IgD-negative memory B cell (primary cell): ENCODE measurements around the gene SLC9A1. TPM values are rescaled to one million over a fixed set of nuclear protein-coding genes. Genes with fewer than 3 reads are reported as not detected.

Source experiments
- H3K27ac Mint-ChIP-seq, 3 donors: one replicate each; pipeline ENCODE4 v1.8.0; 2020 to 2022; ENCODE audit warnings: mild to moderate bottlenecking in 3 of 3, mixed read lengths in 3 of 3, moderate library complexity in 1 of 3
- H3K27me3 Mint-ChIP-seq: one replicate; pipeline ENCODE4 v1.8.0; 2021; ENCODE audit warnings: mixed read lengths
- H3K36me3 Mint-ChIP-seq: one replicate; pipeline ENCODE4 v1.8.0; 2020; ENCODE audit warnings: mild to moderate bottlenecking, mixed read lengths
- H3K4me1 Mint-ChIP-seq, 3 donors: one replicate each; pipeline ENCODE4 v1.8.0; 2020 to 2022; ENCODE audit warnings: mixed read lengths in 3 of 3, mild to moderate bottlenecking in 1 of 3
- H3K4me3 Mint-ChIP-seq, 4 donors: one replicate each; pipeline ENCODE4 v1.8.0; 2020 to 2022; ENCODE audit warnings: mild to moderate bottlenecking in 4 of 4, mixed read lengths in 4 of 4, moderate library complexity in 3 of 4
- H3K9me3 Mint-ChIP-seq, 3 donors: one replicate each; pipeline ENCODE4 v1.8.0; 2020 to 2021; ENCODE audit warnings: mixed read lengths in 3 of 3, mild to moderate bottlenecking in 1 of 3
- polyA plus RNA-seq: library from polyadenylated mRNA; unstranded; fragments of 300-500 nt; fragmentation: Illumina TruSeq; gene quantifications from one replicate; pipeline ENCODE4 v1.2.3, GENCODE V29; 2021

The SLC9A1 gene
- polyA plus RNA-seq, 1 donor from 2014 or later, result 8.9 TPM

DNA sequence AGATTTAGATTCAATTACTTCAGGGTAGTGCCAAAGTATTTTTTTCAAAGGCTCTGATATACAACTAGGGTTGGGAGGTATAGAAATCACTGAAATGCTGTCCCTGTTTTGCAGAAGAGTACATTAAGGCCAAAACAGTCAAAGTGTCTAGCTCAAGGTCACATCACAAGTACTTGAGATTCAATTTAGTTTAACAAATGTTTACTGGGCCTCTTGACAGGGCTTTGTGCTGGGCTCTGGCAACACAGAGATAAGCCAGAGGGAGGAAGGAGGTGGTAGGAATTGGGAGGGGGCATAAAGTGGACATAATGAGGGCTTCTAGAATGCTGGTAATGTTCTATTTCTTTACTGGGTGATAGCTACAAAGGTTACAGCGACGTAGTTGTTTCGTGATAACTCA lies 2.3 kb upstream of the SLC9A1 start:
- H3K27ac Mint-ChIP-seq, result peak overlapping the region in 1 of 3 donors; percentile 19
- H3K27me3 Mint-ChIP-seq, result no peaks in the 10 kb centered on the region
- peak overlapping the region in 1 of 4 donors; percentile 13 for H3K4me3 Mint-ChIP-seq
- no peaks in the 10 kb centered on the region for H3K36me3 Mint-ChIP-seq
- H3K4me1 Mint-ChIP-seq, result peaks cover 31 to 41% (median 38%) of the 10 kb centered on the region in 3 donors
- H3K9me3 Mint-ChIP-seq, result no peaks in the 10 kb centered on the region

- Mint-ChIP-seq H3K4me1 (peaks cover 30 to 42% (median 33%) of the 10 kb centered on the region in 3 donors), H3K9me3 (no peaks in the 10 kb centered on the region), H3K36me3 (no peaks in the 10 kb centered on the region), H3K4me3 (peak overlapping the region; percentile 84 to 96 (median 90)), H3K27me3 (no peaks in the 10 kb centered on the region), H3K27ac (peak overlapping the region; percentile 90 to 100 (median 90))
These were observed 395 bp downstream of the SLC9A1 start for GRCh38 chr1:27154469-27154990.

GRCh38 chr1:27153927-27154358 lies 982 bp downstream of the SLC9A1 start:
- H3K27me3 Mint-ChIP-seq, result no peaks in the 10 kb centered on the region
- H3K4me3 Mint-ChIP-seq, result peak overlapping the region; percentile 84 to 96 (median 90)
- H3K4me1 Mint-ChIP-seq, result peaks cover 36 to 48% (median 38%) of the 10 kb centered on the region in 3 donors
- peak overlapping the region in 2 of 3 donors; percentile 90 to 100 for H3K27ac Mint-ChIP-seq
- H3K36me3 Mint-ChIP-seq, result no peaks in the 10 kb centered on the region
- no peaks in the 10 kb centered on the region for H3K9me3 Mint-ChIP-seq

- Mint-ChIP-seq H3K27ac (peak overlapping the region; percentile 81 to 100 (median 90)), H3K27me3 (no peaks in the 10 kb centered on the region), H3K36me3 (no peaks in the 10 kb centered on the region), H3K4me3 (peak overlapping the region; percentile 84 to 96 (median 90)), H3K4me1 (peaks cover 40 to 52% (median 42%) of the 10 kb centered on the region in 3 donors), H3K9me3 (no peaks in the 10 kb centered on the region)
These were observed 1.4 kb downstream of the SLC9A1 start for GRCh38 chr1:27153549-27153886.

DNA sequence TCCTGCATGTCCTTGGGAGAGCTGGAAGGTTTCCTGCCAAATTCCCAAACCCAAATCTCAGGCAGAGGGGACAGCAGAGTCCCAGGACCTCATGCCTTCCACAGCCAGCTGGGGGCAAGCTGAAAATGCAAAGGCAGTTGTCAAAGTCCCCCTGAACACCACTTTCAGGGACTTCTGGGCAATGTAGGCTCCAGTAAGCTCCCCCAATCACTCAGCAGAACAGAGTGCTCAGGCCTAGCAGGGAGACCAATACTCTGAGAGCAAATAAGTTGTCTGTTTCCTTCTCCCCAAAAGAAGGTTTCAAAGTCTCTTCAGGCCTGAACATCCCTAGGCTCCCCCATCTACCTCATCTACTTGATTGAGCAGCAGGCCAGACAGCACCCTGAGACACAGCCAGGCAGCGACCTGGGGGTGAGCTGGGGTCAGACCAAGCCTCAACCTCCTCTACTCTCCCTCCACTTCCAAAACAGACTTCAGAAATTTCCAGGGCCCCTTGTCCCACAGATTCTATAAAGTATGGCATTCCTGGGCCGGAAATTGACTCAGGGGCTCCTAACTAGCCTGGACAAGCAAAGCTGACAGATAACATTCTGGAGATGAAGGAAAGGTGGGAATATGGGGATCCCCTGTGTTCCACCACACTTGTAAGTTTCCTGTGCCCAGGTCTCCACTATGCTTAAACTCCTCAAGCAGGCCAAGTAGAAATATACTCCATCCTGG lies 1.9 kb downstream of the SLC9A1 start:
- no peaks in the 10 kb centered on the region for H3K36me3 Mint-ChIP-seq
- peak overlapping the region; percentile 81 to 100 (median 90) for H3K27ac Mint-ChIP-seq
- peaks cover 45 to 57% (median 47%) of the 10 kb centered on the region in 3 donors for H3K4me1 Mint-ChIP-seq
- peak overlapping the region; percentile 84 to 96 (median 90) for H3K4me3 Mint-ChIP-seq
- no peaks in the 10 kb centered on the region for H3K27me3 Mint-ChIP-seq
- H3K9me3 Mint-ChIP-seq, result no peaks in the 10 kb centered on the region

DNA sequence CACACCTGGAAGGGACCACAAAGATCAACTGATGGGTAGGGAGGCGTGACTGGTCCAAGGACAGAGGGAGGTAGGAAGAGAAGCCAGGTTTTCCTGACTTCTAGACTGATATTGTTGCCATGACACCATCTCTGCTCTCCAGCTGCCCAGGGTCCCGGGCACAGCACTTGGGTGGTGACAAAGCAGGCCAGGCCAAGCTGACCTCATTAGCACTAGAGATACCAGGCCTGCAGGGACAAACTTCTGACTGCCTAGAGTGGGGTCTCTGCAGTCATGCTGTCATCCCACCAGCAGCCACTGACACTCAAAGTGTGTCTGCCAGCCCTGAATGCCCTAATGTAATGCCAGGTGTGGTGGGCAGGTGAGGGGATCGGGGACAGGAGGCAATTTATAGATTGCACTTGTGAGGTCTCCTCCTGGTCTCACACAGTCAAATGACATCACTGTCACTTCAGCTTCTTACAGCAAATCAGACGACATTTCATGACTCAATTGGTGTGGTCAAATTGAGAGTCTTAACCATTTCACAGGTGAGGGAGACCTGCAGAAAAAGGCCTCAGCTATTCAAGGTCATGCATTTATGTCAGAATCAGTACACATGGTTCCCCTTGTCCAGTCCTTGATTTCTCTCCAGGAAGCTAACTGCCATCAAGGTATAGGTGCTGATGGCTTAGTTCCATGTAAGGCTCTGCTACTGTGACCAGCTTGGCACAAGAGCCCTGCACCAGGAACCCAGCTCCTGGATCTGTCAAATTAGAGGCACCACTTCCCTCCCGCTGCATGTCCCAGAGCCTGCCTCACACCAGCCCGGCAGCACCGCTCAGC lies 2.7 kb downstream of the SLC9A1 start:
- Mint-ChIP-seq H3K4me3 (peak overlapping the region in 3 of 4 donors; percentile 84 to 90 (median 86)), H3K27me3 (no peaks in the 10 kb centered on the region), H3K9me3 (no peaks in the 10 kb centered on the region), H3K27ac (peak overlapping the region; percentile 40 to 90 (median 81)), H3K4me1 (peaks cover 46 to 58% (median 47%) of the 10 kb centered on the region in 3 donors), H3K36me3 (no peaks in the 10 kb centered on the region)

- no peaks in the 10 kb centered on the region for H3K36me3 Mint-ChIP-seq
- peak overlapping the region in 1 of 4 donors; percentile 58 for H3K4me3 Mint-ChIP-seq
- peaks cover 46 to 56% (median 47%) of the 10 kb centered on the region in 3 donors for H3K4me1 Mint-ChIP-seq
- no peaks in the 10 kb centered on the region for H3K27me3 Mint-ChIP-seq
- no peaks in the 10 kb centered on the region for H3K9me3 Mint-ChIP-seq
- no peak overlapping the region for H3K27ac Mint-ChIP-seq
These were observed 4.3 kb downstream of the SLC9A1 start for GRCh38 chr1:27150641-27151040.

DNA sequence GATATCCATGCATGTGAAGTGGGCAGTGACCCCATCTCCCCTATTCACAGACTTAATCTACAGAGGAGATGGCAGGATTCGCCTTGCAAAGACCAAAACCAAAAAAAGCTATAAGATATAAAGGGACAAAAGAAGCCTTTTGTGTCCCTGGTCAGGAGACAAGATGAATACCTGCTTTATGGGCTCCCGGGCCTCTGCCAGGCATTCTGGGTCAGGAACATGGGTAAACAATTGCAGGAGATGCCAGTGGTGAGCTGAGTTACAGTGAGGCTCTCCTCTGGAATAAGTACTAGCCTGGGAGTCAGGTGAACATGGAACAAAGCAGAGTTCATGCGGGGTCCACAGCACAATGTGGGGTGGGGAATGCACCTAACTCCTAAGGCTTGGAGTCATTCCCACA lies 4.7 kb downstream of the SLC9A1 start:
- peaks cover 41 to 52% (median 44%) of the 10 kb centered on the region in 3 donors for H3K4me1 Mint-ChIP-seq

GRCh38 chr1:27149762-27150113 lies 5.2 kb downstream of the SLC9A1 start:
- Mint-ChIP-seq H3K36me3 (no peaks in the 10 kb centered on the region), H3K9me3 (no peaks in the 10 kb centered on the region), H3K27ac (peak overlapping the region; percentile 43 to 88 (median 80)), H3K4me1 (peaks cover 37 to 51% (median 42%) of the 10 kb centered on the region in 3 donors), H3K4me3 (peak overlapping the region in 1 of 4 donors; percentile 58), H3K27me3 (no peaks in the 10 kb centered on the region)

More for the DNA sequence above, 4.7 kb downstream of the SLC9A1 start:
- H3K27ac Mint-ChIP-seq, result peak overlapping the region in 2 of 3 donors; percentile 80 to 88
- no peaks in the 10 kb centered on the region for H3K36me3 Mint-ChIP-seq
- H3K27me3 Mint-ChIP-seq, result no peaks in the 10 kb centered on the region
- no peaks in the 10 kb centered on the region for H3K9me3 Mint-ChIP-seq
- H3K4me3 Mint-ChIP-seq, result peak overlapping the region in 1 of 4 donors; percentile 58

DNA sequence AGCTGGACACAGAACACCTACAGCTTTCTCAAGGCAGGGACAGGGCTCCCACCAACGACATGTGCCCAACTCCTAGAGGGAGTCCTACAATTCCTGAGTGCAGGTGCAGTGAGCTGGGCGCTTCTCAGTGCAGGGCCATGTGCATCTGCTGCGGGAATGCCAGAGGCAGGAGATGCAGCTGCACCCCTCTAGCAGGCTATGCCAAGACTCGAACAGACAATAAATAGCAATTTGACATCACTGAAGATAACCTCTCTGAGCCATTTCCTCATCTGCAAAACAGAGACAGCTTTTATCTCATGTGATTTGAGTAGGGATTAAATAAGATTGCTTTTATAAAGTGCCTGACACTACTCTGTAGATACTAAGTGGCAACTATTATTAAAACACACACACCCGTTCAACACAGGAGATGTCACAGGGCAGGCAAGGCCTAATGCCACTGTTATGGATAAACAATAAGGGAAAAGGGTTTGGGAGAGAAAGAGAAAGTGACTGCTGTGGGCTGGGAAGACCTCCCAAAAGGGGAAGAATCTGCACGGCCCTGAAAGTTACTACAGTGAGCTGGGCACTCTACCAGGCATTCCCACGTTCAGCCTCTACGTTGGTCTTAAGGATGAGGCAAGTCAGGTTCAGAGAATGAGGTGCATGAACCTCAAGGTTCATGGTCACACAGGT lies 5.7 kb downstream of the SLC9A1 start:
- Mint-ChIP-seq H3K4me1 (peaks cover 37 to 49% (median 39%) of the 10 kb centered on the region in 3 donors), H3K36me3 (no peaks in the 10 kb centered on the region), H3K27ac (peak overlapping the region; percentile 80 to 88 (median 88))

DNA sequence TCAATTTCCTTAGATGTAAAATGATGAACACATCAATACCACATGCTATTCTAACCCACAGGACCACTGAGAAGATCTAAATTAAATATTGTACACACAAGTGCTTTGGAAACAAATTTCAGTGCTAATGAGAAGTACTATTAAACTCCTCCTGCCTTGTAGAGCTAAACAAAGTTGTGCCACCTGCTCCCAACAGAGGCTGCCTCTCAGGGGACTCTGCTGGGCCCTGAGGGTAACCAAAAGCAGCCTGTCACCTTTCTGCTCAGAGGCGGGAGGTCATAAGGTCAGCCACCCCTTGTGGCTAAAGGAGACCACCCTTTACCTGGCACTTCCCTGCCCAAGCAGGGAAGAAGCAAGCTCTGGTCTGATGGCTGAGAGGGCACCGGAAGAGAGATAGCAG lies 6.3 kb downstream of the SLC9A1 start:
- H3K9me3 Mint-ChIP-seq, result no peaks in the 10 kb centered on the region
- peak overlapping the region in 2 of 4 donors; percentile 8 to 66 for H3K4me3 Mint-ChIP-seq
- peak overlapping the region; percentile 46 to 88 (median 88) for H3K27ac Mint-ChIP-seq
- H3K27me3 Mint-ChIP-seq, result no peaks in the 10 kb centered on the region
- H3K36me3 Mint-ChIP-seq, result no peaks in the 10 kb centered on the region
- peaks cover 32 to 43% (median 33%) of the 10 kb centered on the region in 3 donors for H3K4me1 Mint-ChIP-seq

More for the DNA sequence above, 5.7 kb downstream of the SLC9A1 start:
- Mint-ChIP-seq H3K4me3 (peak overlapping the region in 2 of 4 donors; percentile 8 to 25), H3K9me3 (no peaks in the 10 kb centered on the region), H3K27me3 (no peaks in the 10 kb centered on the region)

DNA sequence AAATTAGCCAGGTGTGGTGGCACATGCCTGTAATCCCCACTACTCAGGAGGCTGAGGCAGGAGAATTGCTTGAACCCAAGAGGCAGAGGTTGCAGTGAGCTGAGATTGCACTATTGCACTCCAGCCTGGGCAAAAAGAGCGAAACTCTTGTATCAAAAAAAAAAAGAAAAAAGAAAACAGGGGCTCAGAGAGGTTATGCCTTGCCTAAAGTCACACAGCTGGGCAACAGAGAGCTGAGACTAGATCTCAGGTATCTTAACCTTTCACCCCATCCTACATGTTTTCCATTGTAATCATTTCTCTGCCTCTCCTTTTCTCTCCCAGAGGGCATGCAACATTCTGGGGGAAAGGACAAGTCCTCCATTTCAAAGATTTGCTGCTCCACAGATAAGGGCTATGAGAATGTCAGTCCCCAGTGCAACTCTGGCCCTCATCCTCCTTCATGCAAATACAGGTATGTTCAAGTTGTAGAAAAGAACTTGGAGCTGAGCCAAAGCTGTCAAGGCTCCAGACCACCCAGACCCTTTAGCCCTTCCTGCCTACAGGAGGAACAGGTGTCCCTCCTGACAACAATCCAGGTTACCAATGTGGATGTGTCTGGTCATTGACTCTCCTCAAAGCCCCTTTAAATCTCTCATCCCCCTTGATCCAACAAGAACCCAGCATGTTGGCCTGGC lies 6.9 kb downstream of the SLC9A1 start:
- Mint-ChIP-seq H3K27me3 (no peaks in the 10 kb centered on the region), H3K4me3 (peak overlapping the region in 2 of 4 donors; percentile 8 to 66), H3K27ac (peak overlapping the region; percentile 46 to 88 (median 88)), H3K36me3 (no peaks in the 10 kb centered on the region), H3K9me3 (no peaks in the 10 kb centered on the region), H3K4me1 (peaks cover 29 to 39% (median 31%) of the 10 kb centered on the region in 3 donors)

DNA sequence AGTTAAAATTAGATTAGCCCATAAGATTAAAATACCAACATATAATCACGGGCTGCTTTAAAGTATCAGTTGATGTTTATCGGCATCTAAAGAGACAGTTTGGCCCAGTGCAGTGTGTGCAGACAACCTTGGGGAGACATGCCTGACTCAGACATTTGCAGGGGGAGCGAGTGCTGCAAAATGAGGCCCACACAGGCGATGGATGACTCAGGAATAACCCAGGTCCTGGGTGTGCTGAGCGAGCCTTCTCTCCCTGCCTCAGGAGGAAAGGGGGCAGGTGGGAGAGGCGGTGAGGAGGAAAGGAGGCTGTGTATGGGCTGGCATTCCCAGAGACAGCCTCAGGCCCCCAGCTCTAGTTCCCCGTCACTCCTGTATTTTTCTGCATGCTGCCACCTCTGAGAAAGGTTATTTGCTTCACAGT lies 9.0 kb downstream of the SLC9A1 start:
- H3K4me1 Mint-ChIP-seq, result peaks cover 26 to 29% (median 27%) of the 10 kb centered on the region in 3 donors
- H3K36me3 Mint-ChIP-seq, result no peaks in the 10 kb centered on the region
- H3K27ac Mint-ChIP-seq, result no peak overlapping the region
- H3K27me3 Mint-ChIP-seq, result no peaks in the 10 kb centered on the region
- H3K4me3 Mint-ChIP-seq, result no peak overlapping the region
- no peaks in the 10 kb centered on the region for H3K9me3 Mint-ChIP-seq
